Common myeloid progenitor, CD34-positive (primary cell): ENCODE measurements around the gene TMC4.
"Not testable (repeated sequence)": the region's sequence is repeated elsewhere in the genome, so short reads cannot be mapped to it uniquely, and the experiment has no call there.

Source experiments
- CTCF ChIA-PET: fragments of 350-600 bp; sonication (Branson Sonifier 250); formaldehyde crosslinking; loops from one replicate; lab custom pipeline; 2021; ENCODE audit warnings: antibody characterized with exemption; lab: Charles Lee
- POLR2A ChIA-PET: fragments of 350-600 bp; sonication (Branson Sonifier 250); formaldehyde crosslinking; loops from one replicate; lab custom pipeline; 2021; ENCODE audit warnings: antibody characterized with exemption; lab: Charles Lee
- DNase-seq, 3 donors: peaks; one replicate each; pipeline versions ENCODE4 v3.0.0 to v3.0.0-alpha.2; 2013
- H3K27ac ChIP-seq, 2 experiments: 1 replicate in 1 of 2; 2 replicates in 1 of 2; pipeline ENCODE4 v1.7.0; 2013; ENCODE audit warnings: inconsistent platforms in 2 of 2, low read length in 2 of 2, mild to moderate bottlenecking in 2 of 2, low read depth in 1 of 2, moderate library complexity in 1 of 2; ENCODE audit not compliant: severe bottlenecking in 2 of 2, insufficient read depth in 1 of 2, poor library complexity in 1 of 2
- H3K27me3 ChIP-seq, 5 experiments: replicated peaks in 2 of 5; 1 replicate in 3 of 5; 2 replicates in 2 of 5; pipeline versions ENCODE4 v1.6.1 to v1.7.0; 2013; ENCODE audit warnings: low read length in 4 of 5, mild to moderate bottlenecking in 2 of 5, moderate library complexity in 2 of 5, inconsistent platforms in 1 of 5; ENCODE audit not compliant: insufficient read depth in 5 of 5, control insufficient read depth in 4 of 5
- H3K36me3 ChIP-seq, 4 experiments: 1 replicate in 2 of 4; 2 replicates in 2 of 4; pipeline versions ENCODE4 v1.6.1 to v1.7.0; 2013; ENCODE audit warnings: low read length in 3 of 4, control low read depth in 1 of 4, mild to moderate bottlenecking in 1 of 4; ENCODE audit not compliant: control insufficient read depth in 4 of 4, insufficient read depth in 4 of 4
- H3K4me1 ChIP-seq, 4 experiments: 1 replicate in 3 of 4; 2 replicates in 1 of 4; pipeline versions ENCODE4 v1.6.1 to v1.7.1; 2013; ENCODE audit warnings: low read length in 3 of 4, mild to moderate bottlenecking in 3 of 4, control low read depth in 1 of 4, inconsistent platforms in 1 of 4, moderate library complexity in 1 of 4; ENCODE audit not compliant: control insufficient read depth in 4 of 4, insufficient read depth in 4 of 4; ENCODE audit errors: control extremely low read depth in 1 of 4
- H3K4me3 ChIP-seq, 7 experiments: 1 replicate in 4 of 7; 2 replicates in 3 of 7; pipeline versions ENCODE4 v1.5.1 to v1.7.0; 2013; ENCODE audit warnings: mild to moderate bottlenecking in 7 of 7, low read length in 6 of 7, moderate library complexity in 6 of 7, inconsistent platforms in 2 of 7, low read depth in 2 of 7, control low read depth in 1 of 7; ENCODE audit not compliant: insufficient read depth in 4 of 7, control insufficient read depth in 1 of 7; ENCODE audit errors: extremely low read depth in 1 of 7
- H3K9me3 ChIP-seq, 5 experiments: 1 replicate in 4 of 5; 2 replicates in 1 of 5; pipeline versions ENCODE4 v1.6.1 to v1.7.1; 2013; ENCODE audit warnings: low read length in 4 of 5, mild to moderate bottlenecking in 2 of 5, inconsistent platforms in 1 of 5, low read depth in 1 of 5, moderate library complexity in 1 of 5; ENCODE audit not compliant: control insufficient read depth in 4 of 5, insufficient read depth in 2 of 5; ENCODE audit errors: control extremely low read depth in 1 of 5
- WGBS: methylation state at CpG from one replicate; pipeline ENCODE4 v1.1.5; 2013; ENCODE audit not compliant: insufficient coverage; 5-methylcytosine and 5-hydroxymethylcytosine counted together

TMC4 gene

GRCh38 chr19:54181894-54182293 is 8.9 kb upstream of the TMC4 start:
- H3K27ac ChIP-seq, H3K4me3 ChIP-seq, H3K27me3 ChIP-seq, H3K9me3 ChIP-seq, DNase-seq, POLR2A ChIA-PET, CTCF ChIA-PET: not testable (repeated sequence)
- WGBS, result 92% methylated on average over 1 of the region's 3 CpGs
- Histone ChIP-seq H3K36me3 (peaks cover 9 to 71% (median 59%) of the 10 kb centered on the region in 4 experiments), H3K4me1 (peaks cover 0 to 18% (median 13%) of the 10 kb centered on the region in 4 experiments)

- Histone ChIP-seq H3K27ac (peak overlapping the region in 1 of 2 experiments; percentile 35), H3K9me3 (no peaks in the 10 kb centered on the region), H3K4me1 (peaks cover 0 to 15% (median 11%) of the 10 kb centered on the region in 4 experiments), H3K36me3 (peaks cover 8 to 72% (median 51%) of the 10 kb centered on the region in 4 experiments), H3K4me3 (no peak overlapping the region), H3K27me3 (no peaks in the 10 kb centered on the region)
- ChIA-PET POLR2A (no interaction called here), CTCF (interaction anchor here (1.1 to 1.6 kb wide), 3 partner anchors 9 to 52 kb away, joined by 3 to 7 read pairs (median 6); partner anchors contain the start of gene MBOAT7)
- over 99% methylated on average over 25 of the region's 37 CpGs for WGBS
- DNase-seq, result no peak
Measured at GRCh38 chr19:54180691-54181091, 7.7 kb upstream of the TMC4 start.

GRCh38 chr19:54179921-54180461 is 7.0 kb upstream of the TMC4 start:
- POLR2A ChIA-PET, result interaction anchor here (1.0 kb wide), 1 partner anchor 43 kb away, joined by 3 read pairs; the partner anchor contains the start of gene CNOT3
- peaks cover 5 to 73% (median 48%) of the 10 kb centered on the region in 4 experiments for H3K36me3 ChIP-seq

GRCh38 chr19:54179262-54179852 is 6.4 kb upstream of the TMC4 start:
- ChIA-PET CTCF (interaction anchor here (1.1 to 1.6 kb wide), 3 partner anchors 9 to 53 kb away, joined by 3 to 7 read pairs (median 6); partner anchors contain the start of gene MBOAT7), POLR2A (interaction anchor here (1.0 kb wide), 1 partner anchor 42 kb away, joined by 3 read pairs; the partner anchor contains the start of gene CNOT3)
- peaks cover 5 to 73% (median 48%) of the 10 kb centered on the region in 4 experiments for H3K36me3 ChIP-seq
- WGBS, result 93% methylated on average over 8 of the region's 10 CpGs
- no peak for DNase-seq
- no peak overlapping the region for H3K4me3 ChIP-seq
- H3K4me1 ChIP-seq, result peaks cover 0 to 15% (median 11%) of the 10 kb centered on the region in 4 experiments
- H3K27me3 ChIP-seq, result no peaks in the 10 kb centered on the region
- H3K9me3 ChIP-seq, result no peaks in the 10 kb centered on the region
- peak overlapping the region; percentile 35 to 42 for H3K27ac ChIP-seq

More at GRCh38 chr19:54179921-54180461, 7.0 kb upstream of the TMC4 start:
- peak overlapping the region in 1 of 2 experiments; percentile 35 for H3K27ac ChIP-seq
- peak; percentile 57 to 91 (median 87) for DNase-seq
- CTCF ChIA-PET, result interaction anchor here (1.1 to 1.6 kb wide), 3 partner anchors 9 to 52 kb away, joined by 3 to 7 read pairs (median 6); partner anchors contain the start of gene MBOAT7
- H3K9me3 ChIP-seq, result no peaks in the 10 kb centered on the region
- H3K4me1 ChIP-seq, result peaks cover 0 to 15% (median 11%) of the 10 kb centered on the region in 4 experiments
- WGBS, result 77% methylated on average over 10 of the region's 10 CpGs
- H3K4me3 ChIP-seq, result no peak overlapping the region
- no peaks in the 10 kb centered on the region for H3K27me3 ChIP-seq

- Histone ChIP-seq H3K4me3 (no peak overlapping the region), H3K9me3 (no peaks in the 10 kb centered on the region), H3K27ac (no peak overlapping the region), H3K36me3 (peaks cover 5 to 71% (median 44%) of the 10 kb centered on the region in 4 experiments), H3K27me3 (no peaks in the 10 kb centered on the region), H3K4me1 (peaks cover 0 to 16% (median 13%) of the 10 kb centered on the region in 4 experiments)
- DNase-seq, result peak in 2 of 3 donors; percentile 30 to 31
- CTCF ChIA-PET, result interaction anchor here (1.6 kb wide), 2 partner anchors 9 to 11 kb away, joined by 6 to 7 read pairs; partner anchors contain the start of gene MBOAT7
- POLR2A ChIA-PET, result interaction anchor here (1.0 kb wide), 1 partner anchor 42 kb away, joined by 3 read pairs; the partner anchor contains the start of gene CNOT3
- WGBS, result 90% methylated on average over 18 of the region's 23 CpGs
Measured at GRCh38 chr19:54178581-54179261, 5.8 kb upstream of the TMC4 start.

- H3K36me3 ChIP-seq, result peaks cover 5 to 32% (median 15%) of the 10 kb centered on the region in 4 experiments
- POLR2A ChIA-PET, result interaction anchor here (0.5 to 1.7 kb wide), 3 partner anchors 9 to 1498 kb away, joined by 3 to 6 read pairs (median 5); no protein-coding TSS in a partner anchor
- no peak overlapping the region for H3K27ac ChIP-seq
- CTCF ChIA-PET, result interaction anchor here (0.6 to 2.8 kb wide), 6 partner anchors 11 to 94 kb away, joined by 3 to 12 read pairs (median 8); partner anchors contain the start of gene MBOAT7
- WGBS, result 94% methylated on average over 14 of the region's 25 CpGs
- H3K4me1 ChIP-seq, result peaks cover 0 to 16% (median 13%) of the 10 kb centered on the region in 4 experiments
- no peak for DNase-seq
- H3K27me3 ChIP-seq, result no peaks in the 10 kb centered on the region
- H3K4me3 ChIP-seq, result peak overlapping the region in 1 of 7 experiments; percentile 8
- H3K9me3 ChIP-seq, result no peaks in the 10 kb centered on the region
Measured at GRCh38 chr19:54173951-54174834, 1.2 kb upstream of the TMC4 start.
